Pons (tissue), 1 donor: ENCODE results near the gene LHFPL3.

Experiments used
- DNase-seq: peaks from one replicate; pipeline ENCODE4 v3.0.0-alpha.2; 2016; ENCODE audit warnings: low spot score

The LHFPL3 gene

GRCh38 chr7:104800307-104800706 lies 471.9 kb downstream of the LHFPL3 start:
- DNase-seq: no peak

GRCh38 chr7:104801022-104801421 lies 472.6 kb downstream of the LHFPL3 start:
- no peak for DNase-seq

GRCh38 chr7:104803931-104804330 lies 475.5 kb downstream of the LHFPL3 start:
- no peak for DNase-seq

GRCh38 chr7:104804696-104805095 lies 476.3 kb downstream of the LHFPL3 start:
- DNase-seq: no peak

GRCh38 chr7:104805449-104806317 lies 477.3 kb downstream of the LHFPL3 start:
- peak; percentile 88 for DNase-seq

- no peak for DNase-seq
Measured at GRCh38 chr7:104807671-104808070, 479.3 kb downstream of the LHFPL3 start.

GRCh38 chr7:104809906-104810305 lies 481.5 kb downstream of the LHFPL3 start:
- DNase-seq: no peak

GRCh38 chr7:104814126-104814525 lies 485.7 kb downstream of the LHFPL3 start:
- no peak for DNase-seq

- no peak for DNase-seq
Measured at GRCh38 chr7:104814671-104815400, 486.4 kb downstream of the LHFPL3 start.

- no peak for DNase-seq
Measured at GRCh38 chr7:104816537-104816936, 488.1 kb downstream of the LHFPL3 start.

GRCh38 chr7:104818961-104819880 lies 490.8 kb downstream of the LHFPL3 start:
- DNase-seq: no peak

GRCh38 chr7:104820836-104821535 lies 492.6 kb downstream of the LHFPL3 start:
- DNase-seq: no peak

GRCh38 chr7:104823177-104823576 lies 494.8 kb downstream of the LHFPL3 start:
- no peak for DNase-seq

GRCh38 chr7:104825099-104825498 lies 496.7 kb downstream of the LHFPL3 start:
- DNase-seq: no peak

- DNase-seq: no peak
Measured at GRCh38 chr7:104826135-104826534, 497.7 kb downstream of the LHFPL3 start.

- no peak for DNase-seq
Measured at GRCh38 chr7:104836976-104837375, 508.6 kb downstream of the LHFPL3 start.

- DNase-seq: no peak
Measured at GRCh38 chr7:104838537-104839299, 510.3 kb downstream of the LHFPL3 start.

GRCh38 chr7:104839842-104840241 lies 511.4 kb downstream of the LHFPL3 start:
- no peak for DNase-seq

GRCh38 chr7:104841798-104842197 lies 513.4 kb downstream of the LHFPL3 start:
- no peak for DNase-seq

- DNase-seq: no peak
Measured at GRCh38 chr7:104843198-104843597, 514.8 kb downstream of the LHFPL3 start.

GRCh38 chr7:104845557-104845956 lies 517.2 kb downstream of the LHFPL3 start:
- DNase-seq: peak; percentile 95
